ENCODE measurements around the gene POU5F1. TPM values are rescaled to one million over a fixed set of nuclear protein-coding genes. Genes with fewer than 3 reads are reported as not detected.

The POU5F1 gene
- total RNA-seq, 1 donor = not detected

- DNase-seq (ENCODE audit: low read depth in 2 of 3, low spot score in 2 of 3) = no peak
Measured at GRCh38 chr6:31144296-31144969, 26.0 kb downstream of the POU5F1 start.

GRCh38 chr6:31143148-31143547 is 27.3 kb downstream of the POU5F1 start:
- no peak for DNase-seq (ENCODE audit: low read depth in 2 of 3, low spot score in 2 of 3)

- DNase-seq (ENCODE audit: low read depth in 2 of 3, low spot score in 2 of 3) = no peak
Measured at GRCh38 chr6:31142361-31142761, 28.1 kb downstream of the POU5F1 start.

- DNase-seq (ENCODE audit: low read depth in 2 of 3, low spot score in 2 of 3) = no peak
Measured at GRCh38 chr6:31140643-31141042, 29.8 kb downstream of the POU5F1 start.

GRCh38 chr6:31139599-31139998 is 30.9 kb downstream of the POU5F1 start:
- DNase-seq (ENCODE audit: low read depth in 2 of 3, low spot score in 2 of 3) = no peak

GRCh38 chr6:31138982-31139381 is 31.5 kb downstream of the POU5F1 start, which contains the start of gene PSORS1C2:
Gene PSORS1C2, minus strand, starts transcription at chr6:31139066. Its CDS starts 40 bp downstream, at chr6:31139026.
- DNase-seq (ENCODE audit: low read depth in 2 of 3, low spot score in 2 of 3) = no peak

GRCh38 chr6:31135710-31136109 is 34.8 kb downstream of the POU5F1 start:
- no peak for DNase-seq (ENCODE audit: low read depth in 2 of 3, low spot score in 2 of 3)

GRCh38 chr6:31132806-31133205 is 37.7 kb downstream of the POU5F1 start:
- DNase-seq (ENCODE audit: low read depth in 2 of 3, low spot score in 2 of 3) = no peak

- no peak for DNase-seq (ENCODE audit: low read depth in 2 of 3, low spot score in 2 of 3)
Measured at GRCh38 chr6:31131595-31131994, 38.9 kb downstream of the POU5F1 start.

GRCh38 chr6:31130751-31131150 is 39.7 kb downstream of the POU5F1 start:
- DNase-seq (ENCODE audit: low read depth in 2 of 3, low spot score in 2 of 3) = no peak

- no peak for DNase-seq (ENCODE audit: low read depth in 2 of 3, low spot score in 2 of 3)
Measured at GRCh38 chr6:31129130-31129529, 41.4 kb downstream of the POU5F1 start.

- DNase-seq (ENCODE audit: low read depth in 2 of 3, low spot score in 2 of 3) = peak; percentile 50 to 70 (median 62)
Measured at GRCh38 chr6:31128093-31128676, 42.3 kb downstream of the POU5F1 start.

- no peak for DNase-seq (ENCODE audit: low read depth in 2 of 3, low spot score in 2 of 3)
Measured at GRCh38 chr6:31126396-31127175, 43.9 kb downstream of the POU5F1 start.

GRCh38 chr6:31125586-31126363 is 44.7 kb downstream of the POU5F1 start:
- DNase-seq (ENCODE audit: low read depth in 2 of 3, low spot score in 2 of 3) = peak in 1 of 3 donors; percentile 38

GRCh38 chr6:31125162-31125561 is 45.3 kb downstream of the POU5F1 start:
- no peak for DNase-seq (ENCODE audit: low read depth in 2 of 3, low spot score in 2 of 3)

GRCh38 chr6:31122791-31123706 is 47.4 kb downstream of the POU5F1 start:
- DNase-seq (ENCODE audit: low read depth in 2 of 3, low spot score in 2 of 3) = no peak

GRCh38 chr6:31121131-31121790 is 49.2 kb downstream of the POU5F1 start:
- DNase-seq (ENCODE audit: low read depth in 2 of 3, low spot score in 2 of 3) = no peak

- DNase-seq (ENCODE audit: low read depth in 2 of 3, low spot score in 2 of 3) = peak in 1 of 3 donors; percentile 21
Measured at GRCh38 chr6:31120151-31120915, 50.1 kb downstream of the POU5F1 start, which contains the start of gene CDSN. Gene CDSN, minus strand, starts transcription at chr6:31120446. Its CDS starts 27 bp downstream, at chr6:31120419.
